CD4-positive, alpha-beta T cell treated with Interleukin-6 for 4 hours (primary cell): ENCODE results near the gene AGFG2.
A peak's percentile ranks its signal among the peaks of the same experiment; 100 is the strongest.
"Not testable (repeated sequence)": the region's sequence is repeated elsewhere in the genome, so short reads cannot be mapped to it uniquely, and the experiment has no call there.

Source experiments
- DNase-seq: peaks from one replicate; pipeline ENCODE4 v3.0.0-alpha.2; 2020; ENCODE audit warnings: mixed read lengths

AGFG2 gene

DNA sequence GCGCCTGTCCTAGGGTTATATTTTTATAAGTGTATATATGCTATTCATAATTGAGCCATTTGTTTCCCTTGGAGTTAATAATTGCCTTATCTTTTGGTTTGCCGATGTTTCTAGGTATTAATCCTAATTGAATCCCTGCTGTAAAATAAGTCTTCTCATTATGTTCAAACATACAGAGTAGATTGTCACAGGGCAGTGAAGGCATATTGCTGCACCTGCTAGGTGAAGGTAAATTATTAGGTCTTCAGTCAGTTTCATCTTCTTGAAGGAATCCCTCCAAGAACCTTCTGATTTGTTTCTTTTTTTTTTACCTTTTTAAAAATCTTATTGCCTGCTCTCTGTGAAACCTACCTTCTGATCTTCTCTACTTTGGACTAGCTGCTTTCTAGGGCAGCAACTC, 17.9 kb upstream of the AGFG2 start:
- no peak for DNase-seq

DNA sequence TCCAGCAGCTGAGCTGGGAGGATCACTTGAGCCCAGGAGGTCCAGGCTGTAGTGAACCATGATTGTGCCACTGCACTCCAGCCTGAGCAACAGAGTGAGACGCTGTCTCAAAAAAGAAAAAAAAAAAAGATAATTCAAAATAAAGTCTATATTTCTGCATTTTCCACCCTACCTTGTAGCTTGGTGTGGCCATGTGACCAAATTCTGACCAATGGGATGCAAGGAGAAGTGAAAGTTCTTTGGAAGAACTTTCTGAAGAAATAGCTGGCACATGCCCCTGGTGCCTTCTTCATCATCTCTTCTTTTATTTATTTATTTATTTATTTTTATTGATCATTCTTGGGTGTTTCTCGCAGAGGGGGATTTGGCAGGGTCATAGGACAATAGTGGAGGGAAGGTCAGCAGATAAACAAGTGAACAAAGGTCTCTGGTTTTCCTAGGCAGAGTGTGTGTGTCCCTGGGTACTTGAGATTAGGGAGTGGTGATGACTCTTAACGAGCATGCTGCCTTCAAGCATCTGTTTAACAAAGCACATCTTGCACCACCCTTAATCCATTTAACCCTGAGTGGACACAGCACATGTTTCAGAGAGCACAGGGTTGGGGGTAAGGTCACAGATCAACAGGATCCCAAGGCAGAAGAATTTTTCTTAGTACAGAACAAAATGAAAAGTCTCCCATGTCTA, 17.0 kb upstream of the AGFG2 start:
- not testable (repeated sequence) for DNase-seq

DNA sequence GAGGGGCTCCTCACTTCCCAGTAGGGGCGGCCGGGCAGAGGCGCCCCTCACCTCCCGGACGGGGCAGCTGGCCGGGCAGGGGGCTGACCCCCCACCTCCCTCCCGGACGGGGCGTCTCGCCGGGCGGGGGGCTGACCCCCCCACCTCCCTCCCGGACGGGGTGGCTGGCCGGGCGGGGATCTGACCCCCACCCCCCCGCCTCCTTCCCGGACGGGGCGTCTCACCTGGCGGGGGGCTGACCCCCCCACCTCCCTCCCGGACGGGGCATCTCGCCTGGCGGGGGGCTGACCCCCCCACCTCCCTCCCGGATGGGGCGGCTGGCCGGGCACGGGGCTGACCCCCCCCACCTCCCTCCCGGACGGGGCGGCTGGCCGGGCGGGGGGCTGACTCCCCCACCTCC, 15.8 kb upstream of the AGFG2 start:
- DNase-seq, result not testable (repeated sequence)

DNA sequence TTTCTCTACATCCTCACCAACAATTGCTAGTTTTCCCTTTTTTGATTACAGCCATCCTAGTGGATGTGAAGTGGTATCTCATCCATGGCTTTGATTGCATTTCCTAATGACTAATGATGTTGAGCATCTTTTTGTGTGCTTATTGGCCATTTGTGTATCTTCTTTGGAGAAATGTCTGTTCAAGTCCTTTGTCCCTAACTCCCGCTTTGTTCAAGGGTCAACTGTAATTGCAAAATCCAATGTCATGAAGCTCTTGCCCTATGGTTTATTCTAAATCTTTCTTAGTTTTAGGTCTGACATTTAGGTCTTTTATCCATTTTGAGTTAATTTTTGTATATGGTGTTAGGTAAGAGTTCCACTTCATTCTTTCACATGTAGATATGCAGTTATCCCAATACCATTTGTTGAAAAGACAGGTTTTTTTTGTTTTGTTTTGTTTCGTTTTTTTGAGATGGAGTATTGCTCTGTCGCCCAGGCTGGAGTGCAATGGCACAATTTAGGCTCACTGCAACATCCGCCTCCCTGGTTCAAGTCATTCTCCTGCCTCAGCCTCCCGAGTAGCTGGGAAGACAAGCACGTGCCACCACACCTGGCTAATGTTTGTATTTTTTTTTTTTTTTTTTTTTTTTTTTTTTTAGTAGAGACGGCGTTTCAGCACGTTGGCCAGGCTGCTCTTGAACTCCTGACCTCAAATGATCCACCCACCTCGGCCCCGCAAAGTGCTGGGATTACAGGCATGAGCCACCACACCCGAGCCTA, 10.7 kb upstream of the AGFG2 start:
- DNase-seq, result not testable (repeated sequence)

DNA sequence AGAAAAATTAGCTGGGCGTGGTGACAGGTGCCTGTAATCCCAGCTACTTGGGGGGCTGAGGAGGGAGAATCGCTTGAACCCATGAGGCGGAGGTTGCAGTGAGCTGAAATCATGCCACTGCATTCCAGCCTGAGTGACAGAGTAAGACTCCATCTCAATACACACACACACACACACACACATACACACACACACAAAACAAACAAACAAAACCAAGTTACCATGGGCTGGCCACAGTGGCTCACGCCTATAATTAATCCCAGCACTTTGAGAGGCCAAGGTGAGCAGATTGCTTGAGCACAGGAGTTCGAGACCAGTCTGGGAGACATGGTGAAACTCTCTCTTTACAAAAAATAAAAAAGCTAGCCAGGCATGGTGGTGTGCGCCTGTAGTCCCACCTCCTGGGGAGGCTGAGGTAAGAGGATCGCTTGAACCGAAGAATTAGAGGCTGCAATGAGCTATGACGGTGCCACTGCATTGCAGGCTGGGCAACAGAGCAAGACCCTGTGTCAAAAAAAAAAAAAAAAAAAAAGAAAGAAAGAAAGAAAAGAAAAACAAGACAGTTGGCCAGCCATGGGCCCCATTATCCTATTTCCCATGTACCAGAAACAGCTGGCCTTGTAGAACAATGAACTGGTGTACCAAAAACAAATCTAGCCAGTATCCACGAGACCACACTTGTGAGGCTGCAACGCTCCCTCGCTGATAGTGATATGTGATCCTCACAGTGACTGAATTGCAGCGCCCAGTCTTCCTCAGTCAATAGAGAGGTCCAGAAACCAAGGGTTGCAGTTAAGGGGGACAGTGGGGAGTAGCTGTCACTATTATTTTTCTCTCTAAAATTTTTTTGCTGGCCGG, 6.6 kb upstream of the AGFG2 start:
- DNase-seq, result no peak

DNA sequence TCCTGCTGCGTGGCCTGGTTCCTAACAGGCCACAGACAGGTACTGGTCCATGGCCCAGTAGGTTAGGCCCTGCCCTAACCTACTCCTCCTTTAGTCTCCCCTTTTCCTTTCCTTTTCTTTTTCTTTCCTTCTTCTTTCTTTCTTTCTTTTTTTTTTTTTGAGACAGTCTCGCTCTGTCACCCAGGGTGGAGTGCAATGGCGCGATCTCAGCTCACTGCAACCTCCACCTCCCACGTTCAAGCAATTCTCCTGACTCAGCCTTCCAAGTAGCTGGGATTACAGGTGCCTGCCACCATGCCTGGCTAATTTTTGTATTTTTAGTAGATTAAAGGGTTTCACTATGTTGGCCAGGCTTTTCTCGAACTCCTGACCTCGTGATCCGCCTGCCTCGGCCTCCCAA, 3.0 kb upstream of the AGFG2 start:
- not testable (repeated sequence) for DNase-seq

DNA sequence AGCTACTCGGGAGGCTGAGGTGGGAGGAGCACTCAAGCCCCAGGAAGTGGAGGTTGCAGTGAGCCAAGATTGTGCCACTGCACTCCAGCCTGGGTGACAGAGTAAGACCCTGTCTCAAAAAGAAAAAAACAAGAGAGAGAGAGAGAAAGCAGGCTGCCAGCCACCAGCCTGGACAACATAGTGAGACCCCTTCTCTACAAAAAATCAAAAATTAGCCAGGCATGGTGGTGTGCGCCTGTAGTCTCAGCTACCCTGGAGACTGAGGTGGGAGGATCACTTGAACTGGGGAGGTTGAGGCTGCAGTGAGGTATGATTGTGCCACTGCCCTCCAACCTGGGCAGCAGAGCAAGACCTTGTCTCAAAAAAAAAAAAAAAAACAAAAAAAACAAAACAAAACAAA, 2.3 kb upstream of the AGFG2 start:
- not testable (repeated sequence) for DNase-seq

DNA sequence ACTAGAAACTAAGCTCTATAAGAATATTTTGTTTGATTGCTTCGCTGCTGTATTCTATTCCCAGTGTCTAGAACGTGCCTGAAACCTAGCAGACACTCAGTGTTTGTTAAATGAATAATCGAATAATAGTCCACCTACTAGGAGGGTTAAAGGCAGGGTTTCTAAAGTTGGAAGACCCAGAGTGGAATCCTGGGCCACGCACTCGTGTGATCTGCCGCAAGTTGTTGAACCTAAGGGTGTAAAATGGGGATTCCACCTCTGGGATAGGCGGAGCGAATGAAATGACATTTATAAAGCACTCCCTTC, 702 bp upstream of the AGFG2 start:
- no peak for DNase-seq

DNA sequence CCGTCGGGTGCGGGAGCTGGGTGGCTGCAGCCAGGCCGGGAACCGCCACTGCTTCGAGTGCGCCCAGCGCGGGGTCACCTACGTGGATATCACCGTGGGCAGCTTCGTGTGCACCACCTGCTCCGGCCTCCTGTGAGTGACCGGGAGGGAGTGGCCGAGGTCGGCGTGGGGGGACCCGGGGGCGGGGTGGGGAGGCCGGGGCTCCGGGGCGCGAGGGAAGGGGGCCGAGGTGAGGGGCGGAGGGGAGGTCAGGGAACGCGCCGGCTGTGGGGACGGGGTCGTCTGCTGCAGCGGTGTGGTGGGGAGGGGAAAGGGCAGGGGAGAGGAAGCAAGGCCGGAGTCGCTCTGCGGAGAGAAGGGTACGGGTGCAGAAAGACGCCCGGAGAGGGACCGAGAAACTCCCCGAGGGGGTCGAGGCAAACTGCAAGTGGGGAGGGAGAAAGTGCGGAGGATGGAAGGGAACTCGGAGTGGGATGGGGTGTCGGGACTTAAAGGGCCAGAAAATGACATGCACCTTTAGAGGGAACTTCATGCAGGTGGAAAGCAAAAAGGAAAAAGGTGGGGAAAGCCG, 518 bp downstream of the AGFG2 start:
- peak; percentile 16 for DNase-seq

DNA sequence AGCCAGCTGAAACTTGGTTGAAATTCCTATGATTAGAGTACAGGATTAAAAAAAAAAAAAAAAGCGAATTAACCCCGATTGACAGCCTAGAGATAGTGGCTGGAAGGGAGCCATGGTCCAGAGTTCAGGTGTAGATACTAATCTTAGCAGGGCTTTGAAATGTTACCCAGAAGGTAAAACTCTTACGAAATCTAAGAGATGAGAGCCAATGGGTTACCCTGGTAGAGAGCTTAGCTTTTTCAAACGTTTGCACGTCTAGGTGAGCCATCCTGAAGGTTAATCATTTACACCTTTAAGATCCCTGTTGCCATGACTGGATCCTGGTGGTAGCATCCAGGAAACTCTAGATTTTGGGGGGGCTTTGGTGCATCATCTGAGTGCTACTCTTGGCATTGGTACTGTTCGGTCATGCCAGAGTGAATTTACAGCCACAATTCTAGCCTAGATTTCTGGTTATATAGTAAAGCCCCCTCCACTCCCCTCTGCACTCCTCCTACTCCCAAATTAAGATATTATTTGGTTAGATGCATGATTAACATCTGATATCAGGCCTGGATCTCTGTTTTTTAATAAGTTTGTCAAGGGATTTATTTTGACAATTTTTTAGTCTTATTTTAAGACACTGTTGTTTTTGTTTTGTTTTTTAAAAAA, 1.2 kb downstream of the AGFG2 start:
- DNase-seq, result no peak

DNA sequence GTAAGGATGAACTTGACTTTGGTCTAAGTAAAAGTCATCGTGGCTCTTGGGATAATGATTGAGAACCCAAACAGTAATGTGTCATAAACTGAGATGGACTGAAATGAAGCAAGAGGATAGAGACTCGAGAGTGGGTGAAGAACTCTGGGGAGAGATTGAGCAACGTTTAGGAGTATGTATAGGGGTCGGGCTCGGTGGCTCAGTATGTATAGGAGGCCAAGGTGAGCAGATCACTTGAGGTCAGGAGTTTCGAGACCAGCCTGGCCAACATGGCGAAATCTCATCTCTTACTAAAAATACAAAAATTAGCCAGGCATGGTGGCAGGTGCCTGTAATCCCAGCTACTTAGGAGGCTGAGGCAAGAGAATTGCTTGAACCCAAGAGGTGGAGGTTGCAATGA, 2.3 kb downstream of the AGFG2 start:
- DNase-seq, result not testable (repeated sequence)

DNA sequence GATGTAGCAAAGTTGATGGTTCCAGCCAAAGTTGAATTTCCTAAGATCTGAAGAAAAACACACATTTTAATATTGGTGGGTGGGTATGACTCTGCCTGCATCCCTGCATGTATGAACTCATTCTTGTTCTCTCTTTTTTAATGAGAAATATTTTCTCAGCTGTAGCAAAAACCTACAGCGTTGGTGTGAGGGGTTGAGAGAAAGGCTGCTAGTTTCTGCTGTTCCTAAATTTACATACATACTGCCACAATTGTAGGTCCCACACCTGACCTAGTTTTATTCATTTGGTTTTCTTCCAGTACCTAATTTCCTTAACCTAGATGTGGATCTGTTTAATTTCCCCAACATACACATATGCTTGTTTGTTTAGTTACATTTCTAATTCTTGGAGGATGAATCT, 4.6 kb downstream of the AGFG2 start:
- DNase-seq, result no peak

DNA sequence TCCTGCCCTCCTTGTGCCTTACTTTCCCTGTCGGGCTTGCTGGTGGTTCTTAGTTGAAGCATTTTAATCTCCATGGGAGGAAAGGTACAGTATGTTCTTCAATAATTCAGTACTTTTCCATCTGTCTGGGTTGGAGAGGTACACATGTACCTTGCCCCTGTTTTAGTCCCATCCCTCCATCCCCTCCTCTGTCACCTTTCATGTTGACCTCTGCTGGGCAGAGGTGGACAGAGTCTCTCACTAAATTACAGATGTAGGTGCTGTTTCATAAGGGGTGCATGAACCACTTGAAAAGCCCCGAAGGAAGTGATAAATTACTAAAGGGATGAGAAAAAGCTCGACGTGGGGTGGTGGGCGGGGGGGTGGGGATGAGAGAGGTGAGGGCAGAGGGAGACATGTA, 5.4 kb downstream of the AGFG2 start:
- peak; percentile 29 for DNase-seq

DNA sequence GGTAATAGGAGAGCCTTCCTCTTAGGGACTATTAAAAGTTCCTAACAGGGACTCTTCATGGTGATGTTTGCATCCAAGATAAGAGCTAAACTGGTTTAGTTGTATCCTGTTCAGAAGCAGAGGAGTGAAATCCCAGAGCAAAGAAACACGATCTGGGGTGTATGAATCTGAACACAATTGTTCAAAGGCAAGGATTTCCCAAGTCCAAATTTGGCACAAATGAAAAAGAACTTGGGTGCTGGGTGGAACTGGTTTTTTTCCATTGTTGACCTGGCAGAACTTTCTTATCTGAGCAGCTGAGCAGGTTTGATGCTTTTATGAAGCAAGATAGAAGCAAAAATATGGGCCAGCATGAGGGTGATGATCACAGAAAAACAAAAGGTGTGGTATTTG, 6.0 kb downstream of the AGFG2 start:
- DNase-seq, result no peak

DNA sequence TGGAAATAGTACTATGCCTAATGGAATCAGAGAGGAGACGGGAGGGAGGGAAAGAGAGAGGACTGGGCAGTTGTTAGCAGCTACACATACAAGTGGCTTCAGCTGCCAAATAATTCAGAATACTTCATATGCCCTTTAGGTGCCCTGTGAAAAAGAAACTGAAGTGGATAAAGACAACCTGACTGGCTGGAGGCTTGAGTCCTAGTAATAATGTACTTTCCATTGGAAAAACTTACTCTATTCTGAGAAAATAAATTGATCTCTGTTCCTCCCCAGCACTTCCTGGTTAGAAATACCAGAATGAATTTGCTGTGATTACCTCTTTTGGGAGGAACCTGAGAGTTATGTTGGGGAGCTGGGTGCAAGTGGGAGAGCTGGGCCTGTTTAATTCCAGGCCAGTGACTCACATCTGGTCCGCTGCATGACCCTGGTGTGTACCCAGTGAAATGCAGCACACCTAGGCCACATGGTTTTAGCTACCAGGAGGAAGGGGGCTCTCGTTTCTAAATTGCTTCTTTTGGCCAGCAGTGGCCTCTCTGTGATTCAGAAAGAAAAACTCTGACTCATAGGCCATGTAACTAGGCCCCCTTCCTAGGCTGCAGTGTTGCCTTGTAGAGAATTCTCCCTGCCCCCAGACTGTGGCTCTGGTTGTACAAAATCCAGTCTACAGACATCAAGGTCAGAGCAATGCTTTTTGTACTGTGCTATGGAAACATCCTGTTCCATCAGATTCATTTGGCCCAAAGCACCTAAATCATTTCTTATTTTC, 6.5 kb downstream of the AGFG2 start:
- peak; percentile 72 for DNase-seq

DNA sequence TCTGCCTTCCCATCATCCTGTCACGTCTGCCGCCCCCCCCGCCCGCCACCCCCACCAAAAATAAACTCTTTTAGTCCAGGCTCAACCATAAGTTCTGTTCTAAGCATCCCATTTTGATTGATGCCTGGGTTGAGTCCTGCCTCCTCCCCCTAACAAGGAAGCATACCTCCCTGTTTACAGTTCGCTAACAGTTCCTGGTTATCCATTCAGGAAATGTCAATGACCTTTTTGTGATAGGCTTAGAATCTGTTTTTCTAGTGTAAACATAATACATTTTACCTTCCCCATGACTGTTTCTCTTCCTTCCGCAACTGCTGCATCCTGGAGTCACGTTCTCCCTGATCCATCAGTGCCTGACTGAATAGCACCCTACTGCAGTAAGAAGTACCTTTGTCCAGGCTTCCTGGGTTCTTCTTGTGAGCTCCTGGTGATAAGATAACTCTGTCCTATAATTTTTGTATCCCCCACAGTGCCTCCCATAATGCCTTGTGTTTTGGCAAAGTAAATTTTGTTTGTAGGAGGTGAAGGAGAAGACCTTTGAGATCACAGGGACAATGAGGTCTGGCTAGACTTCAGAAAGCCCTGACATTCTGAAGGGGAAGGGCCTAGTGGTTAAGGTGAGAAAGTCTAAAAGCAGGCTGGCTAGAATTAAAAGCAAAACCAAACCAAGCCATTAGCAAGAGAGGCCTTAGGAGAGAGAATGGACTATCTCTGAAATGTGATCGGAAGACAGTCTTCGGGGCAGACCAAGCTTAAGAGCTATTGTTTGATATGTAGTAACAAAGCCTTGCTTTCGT, 7.3 kb downstream of the AGFG2 start:
- no peak for DNase-seq

DNA sequence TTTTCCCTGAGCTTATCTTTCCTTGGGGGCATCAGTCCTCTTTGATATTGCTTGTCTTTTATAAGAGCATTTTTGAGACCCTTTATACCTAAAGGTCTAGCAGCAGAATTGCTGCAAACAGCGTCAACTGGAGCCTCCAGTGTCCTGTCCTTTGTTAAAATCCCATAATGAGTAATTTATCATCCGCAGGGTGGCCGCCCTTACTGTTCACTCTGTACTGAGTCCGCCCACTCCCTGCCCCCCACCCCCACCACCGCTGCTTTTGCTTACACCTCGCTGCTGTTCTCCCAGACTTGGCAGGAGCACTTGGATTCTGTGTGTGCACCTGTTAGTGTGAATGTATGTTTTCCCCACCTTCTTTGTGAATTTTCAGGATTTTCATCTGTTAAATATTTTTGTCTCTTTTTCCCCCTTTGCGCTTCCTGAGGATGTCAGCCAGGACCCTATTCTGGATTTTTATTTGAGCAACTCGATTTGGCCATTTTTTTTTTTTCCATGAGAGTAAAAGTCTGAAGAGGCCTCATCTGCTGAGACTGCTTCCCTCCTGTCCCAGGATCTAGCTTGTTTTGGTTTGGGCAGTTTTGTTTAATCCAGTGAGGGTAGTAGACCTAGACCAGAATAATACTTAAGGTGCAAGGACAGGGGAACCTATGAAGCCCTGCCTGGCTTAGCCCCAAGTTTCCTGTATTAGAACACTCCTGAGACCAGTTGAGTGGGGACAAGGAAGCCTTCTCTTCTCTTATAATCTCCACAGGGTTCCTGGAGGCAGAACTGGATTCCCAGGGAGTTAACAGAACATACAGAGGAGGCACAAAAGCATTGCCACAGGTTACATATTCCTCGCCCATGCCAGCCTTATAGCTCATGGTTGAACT, 8.2 kb downstream of the AGFG2 start:
- no peak for DNase-seq

DNA sequence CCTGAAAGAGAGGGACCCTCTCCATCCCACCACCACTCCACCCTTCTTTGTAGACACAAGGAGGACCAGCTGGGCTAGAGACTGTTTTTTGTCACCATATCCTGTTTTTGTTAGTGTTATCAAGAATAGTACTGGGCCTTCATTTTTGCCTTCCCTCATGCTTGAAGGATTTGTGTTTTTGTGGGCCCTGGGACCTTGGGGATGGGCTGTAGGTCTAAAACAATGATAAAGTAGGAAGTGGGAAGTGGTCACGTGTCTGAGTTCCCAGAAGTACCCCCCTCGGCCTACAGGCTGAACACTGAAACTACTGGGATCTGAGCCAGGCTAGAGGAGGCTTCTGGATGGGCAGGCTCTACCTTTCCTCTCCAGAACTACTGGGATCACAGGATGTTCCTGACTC, 8.9 kb downstream of the AGFG2 start:
- DNase-seq, result no peak

DNA sequence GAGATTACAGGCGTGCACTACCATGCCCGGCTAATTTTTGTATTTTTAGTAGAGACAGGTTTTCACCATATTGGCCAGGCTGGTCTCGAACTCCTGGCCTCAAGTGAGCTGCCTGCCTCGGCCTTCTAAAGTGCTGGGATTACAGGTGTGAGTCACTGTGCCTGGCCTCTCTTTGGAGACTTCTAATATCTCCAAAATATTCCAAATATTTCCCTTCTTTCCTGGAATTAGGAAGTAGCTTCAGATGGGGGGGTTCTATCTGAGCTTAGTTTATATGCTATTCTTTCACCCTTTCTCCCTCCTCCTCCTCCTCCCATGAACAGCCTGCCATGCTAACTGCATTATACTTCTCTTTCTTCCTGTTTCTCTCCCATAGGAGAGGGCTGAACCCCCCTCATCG, 9.4 kb downstream of the AGFG2 start:
- not testable (repeated sequence) for DNase-seq

DNA sequence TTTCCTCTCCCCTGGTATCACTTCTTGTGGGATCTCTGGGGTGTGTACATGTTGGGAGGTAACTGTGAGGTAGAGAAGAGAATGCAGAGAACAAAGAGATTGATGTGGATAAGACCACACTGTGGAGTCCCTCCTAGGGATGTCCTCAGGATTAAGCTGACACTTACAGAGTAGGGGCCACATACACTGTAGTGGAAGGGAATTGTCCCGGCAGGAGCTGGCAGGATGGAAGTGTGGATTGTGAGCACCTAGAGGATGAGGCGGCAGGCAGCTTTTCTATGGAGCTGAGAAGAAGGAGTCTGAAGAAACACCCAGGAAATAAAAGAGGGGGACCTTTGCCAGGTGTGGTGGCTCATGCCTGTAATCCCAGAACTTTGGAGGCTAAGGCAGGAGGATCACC, 13.5 kb downstream of the AGFG2 start:
- no peak for DNase-seq
